ENCODE measurements around the gene HSD3B7. TPM values are rescaled to one million over a fixed set of nuclear protein-coding genes. Genes with fewer than 3 reads are reported as not detected.

Gene HSD3B7
- total and polyA plus RNA-seq, 7 donors, result 9.0 to 36.1 (median 15.5) TPM

GRCh38 chr16:30967795-30968194, 17.2 kb upstream of the HSD3B7 start:
- Histone ChIP-seq H3K4me1 (no peaks in the 10 kb centered on the region), H3K27me3 (no peaks in the 10 kb centered on the region), H3K36me3 (peaks cover 70 to 100% (median 93%) of the 10 kb centered on the region in 4 donors), H3K27ac (no peak overlapping the region), H3K4me3 (no peak overlapping the region), H3K9me3 (no peaks in the 10 kb centered on the region)
- DNase-seq, result no peak
- 92 to 94% methylated on average over 4 of the region's 4 CpGs for WGBS, 2 donors
- TF ChIP-seq EP300 (IDR thresholded peaks at IDR 0.05) (no peak), CTCF (IDR thresholded peaks at IDR 0.05) (no peak), POLR2A (IDR thresholded peaks at IDR 0.05) (no peak), POLR2AphosphoS5 (IDR thresholded peaks at IDR 0.05) (no peak)
- intact Hi-C loops (cut with DNase I), result no loop called here

- H3K4me3 ChIP-seq, result no peak overlapping the region
- no peaks in the 10 kb centered on the region for H3K9me3 ChIP-seq
- peaks cover 66 to 100% (median 91%) of the 10 kb centered on the region in 4 donors for H3K36me3 ChIP-seq
- no peaks in the 10 kb centered on the region for H3K4me1 ChIP-seq
- DNase-seq, result no peak
- TF ChIP-seq CTCF (IDR thresholded peaks at IDR 0.05), result no peak
- intact Hi-C loops (cut with DNase I), result no loop called here
- WGBS, 2 donors, result 95 to 96% methylated on average over 19 of the region's 19 CpGs
- no peak overlapping the region for H3K27ac ChIP-seq
- H3K27me3 ChIP-seq, result no peaks in the 10 kb centered on the region
Observed at GRCh38 chr16:30969246-30969842, 15.7 kb upstream of the HSD3B7 start.

- Histone ChIP-seq H3K9me3 (no peaks in the 10 kb centered on the region), H3K36me3 (peaks cover 51 to 100% (median 86%) of the 10 kb centered on the region in 4 donors), H3K27ac (no peak overlapping the region), H3K27me3 (no peaks in the 10 kb centered on the region), H3K4me1 (no peaks in the 10 kb centered on the region), H3K4me3 (no peak overlapping the region)
- intact Hi-C loops (cut with DNase I), result no loop called here
- no peak for DNase-seq
- WGBS, 2 donors, result 96% methylated on average over 14 of the region's 14 CpGs
- TF ChIP-seq EP300 (IDR thresholded peaks at IDR 0.05), result no peak
- TF ChIP-seq POLR2AphosphoS5 (IDR thresholded peaks at IDR 0.05), result no peak
- TF ChIP-seq CTCF (IDR thresholded peaks at IDR 0.05), result no peak
- TF ChIP-seq POLR2A (IDR thresholded peaks at IDR 0.05), result no peak
Observed at GRCh38 chr16:30971298-30971697, 13.7 kb upstream of the HSD3B7 start.

GRCh38 chr16:30972872-30973271, 12.1 kb upstream of the HSD3B7 start:
- WGBS, 2 donors, result 92 to 93% methylated on average over 7 of the region's 7 CpGs
- TF ChIP-seq CTCF (IDR thresholded peaks at IDR 0.05) (no peak), POLR2AphosphoS5 (IDR thresholded peaks at IDR 0.05) (no peak), EP300 (IDR thresholded peaks at IDR 0.05) (no peak), POLR2A (IDR thresholded peaks at IDR 0.05) (no peak)
- Histone ChIP-seq H3K36me3 (peaks cover 51 to 100% (median 79%) of the 10 kb centered on the region in 4 donors), H3K9me3 (no peaks in the 10 kb centered on the region), H3K4me1 (no peaks in the 10 kb centered on the region), H3K4me3 (no peak overlapping the region), H3K27me3 (no peaks in the 10 kb centered on the region), H3K27ac (no peak overlapping the region)
- no peak for DNase-seq
- intact Hi-C loops (cut with DNase I), result no loop called here

- H3K9me3 ChIP-seq, result no peaks in the 10 kb centered on the region
- WGBS, 2 donors, result 96 to 97% methylated on average over 6 of the region's 6 CpGs
Observed at GRCh38 chr16:30974348-30974747, 10.7 kb upstream of the HSD3B7 start.

More at GRCh38 chr16:30974348-30974747, 10.7 kb upstream of the HSD3B7 start:
- H3K27ac ChIP-seq, result no peak overlapping the region
- peaks cover 45 to 99% (median 73%) of the 10 kb centered on the region in 4 donors for H3K36me3 ChIP-seq
- no peak overlapping the region for H3K4me3 ChIP-seq
- no peaks in the 10 kb centered on the region for H3K27me3 ChIP-seq
- no peak for TF ChIP-seq EP300 (IDR thresholded peaks at IDR 0.05)
- no peak for TF ChIP-seq CTCF (IDR thresholded peaks at IDR 0.05)
- no peak for TF ChIP-seq POLR2A (IDR thresholded peaks at IDR 0.05)
- H3K4me1 ChIP-seq, result no peaks in the 10 kb centered on the region
- DNase-seq, result no peak
- intact Hi-C loops (cut with DNase I), result no loop called here
